Measurements from ENCODE around the gene GRIA2. TPM values are rescaled to one million over a fixed set of nuclear protein-coding genes. Genes with fewer than 3 reads are reported as not detected.

Gene GRIA2
- total RNA-seq, 4 donors from 2014 or later = 1.1 TPM; not detected in 3

- Histone ChIP-seq H3K4me3 (replicated peaks in 1 of 3) (peak overlapping the region in 1 of 3 donors; percentile 12), H3K4me1 (peaks cover 0 to 15% of the 10 kb centered on the region in 2 donors), H3K27me3 (peaks cover 14% of the 10 kb centered on the region), H3K36me3 (no peaks in the 10 kb centered on the region), H3K9me3 (no peaks in the 10 kb centered on the region), H3K27ac (no peak overlapping the region)
- WGBS, 2 donors = 2 to 10% methylated on average over 24 to 35 of the region's 59 CpGs
- TF ChIP-seq POLR2A (IDR thresholded peaks at IDR 0.05) (no peak), CTCF (IDR thresholded peaks at IDR 0.05) (no peak)
- intact Hi-C loops (cut with DNase I) = no loop called here
- no peak for DNase-seq
Observed at GRCh38 chr4:157221895-157222770, 1.6 kb downstream of the GRIA2 start.

GRCh38 chr4:157222771-157223160 lies 2.2 kb downstream of the GRIA2 start:
- intact Hi-C loops (cut with DNase I) = no loop called here
- Histone ChIP-seq H3K4me1 (peaks cover 0 to 15% of the 10 kb centered on the region in 2 donors), H3K9me3 (no peaks in the 10 kb centered on the region), H3K4me3 (replicated peaks in 1 of 3) (peak overlapping the region in 1 of 3 donors; percentile 12), H3K27ac (no peak overlapping the region), H3K27me3 (peaks cover 14% of the 10 kb centered on the region), H3K36me3 (no peaks in the 10 kb centered on the region)
- no peak for DNase-seq
- 4 to 5% methylated on average over 15 of the region's 15 CpGs for WGBS, 2 donors
- TF ChIP-seq CTCF (IDR thresholded peaks at IDR 0.05) (no peak), POLR2A (IDR thresholded peaks at IDR 0.05) (no peak)

- WGBS, 2 donors = 63 to 65% methylated on average over 1 of the region's 1 CpG
- H3K27me3 ChIP-seq = peaks cover 14% of the 10 kb centered on the region
Observed at GRCh38 chr4:157223456-157223855, 2.9 kb downstream of the GRIA2 start.

GRCh38 chr4:157225096-157225495 lies 4.6 kb downstream of the GRIA2 start:
- intact Hi-C loops (cut with DNase I) = no loop called here
- DNase-seq = no peak
- WGBS, 2 donors = 69 to 72% methylated on average over 2 of the region's 2 CpGs
- Histone ChIP-seq H3K4me1 (peaks cover 0 to 15% of the 10 kb centered on the region in 2 donors), H3K27me3 (peaks cover 14% of the 10 kb centered on the region), H3K36me3 (no peaks in the 10 kb centered on the region), H3K27ac (no peak overlapping the region), H3K9me3 (no peaks in the 10 kb centered on the region), H3K4me3 (replicated peaks in 1 of 3) (no peak overlapping the region)
- TF ChIP-seq POLR2A (IDR thresholded peaks at IDR 0.05) (no peak), CTCF (IDR thresholded peaks at IDR 0.05) (no peak)

More at GRCh38 chr4:157223456-157223855, 2.9 kb downstream of the GRIA2 start:
- Histone ChIP-seq H3K4me3 (replicated peaks in 1 of 3) (no peak overlapping the region), H3K36me3 (no peaks in the 10 kb centered on the region), H3K4me1 (peaks cover 0 to 15% of the 10 kb centered on the region in 2 donors), H3K9me3 (no peaks in the 10 kb centered on the region), H3K27ac (no peak overlapping the region)
- TF ChIP-seq POLR2A (IDR thresholded peaks at IDR 0.05) (no peak), CTCF (IDR thresholded peaks at IDR 0.05) (no peak)
- no peak for DNase-seq
- intact Hi-C loops (cut with DNase I) = no loop called here

- no peak overlapping the region for H3K27ac ChIP-seq
- WGBS, 2 donors = 86 to 88% methylated on average over 2 of the region's 2 CpGs
Observed at GRCh38 chr4:157226035-157226434, 5.5 kb downstream of the GRIA2 start.

More at GRCh38 chr4:157226035-157226434, 5.5 kb downstream of the GRIA2 start:
- no peak for DNase-seq
- Histone ChIP-seq H3K36me3 (no peaks in the 10 kb centered on the region), H3K27me3 (peaks cover 14% of the 10 kb centered on the region), H3K4me3 (replicated peaks in 1 of 3) (no peak overlapping the region), H3K4me1 (peaks cover 0 to 9% of the 10 kb centered on the region in 2 donors), H3K9me3 (no peaks in the 10 kb centered on the region)
- intact Hi-C loops (cut with DNase I) = no loop called here
- TF ChIP-seq POLR2A (IDR thresholded peaks at IDR 0.05) (no peak), CTCF (IDR thresholded peaks at IDR 0.05) (no peak)

Measured in thyroid gland (tissue), 4 donors.